Inflammatory macrophage treated with lipopolysaccharide for 4 hours (primary cell): ENCODE results near the gene GOLT1B.

Experiments
- DNase-seq: peaks from one replicate; pipeline ENCODE4 v3.0.0-alpha.2; 2020

GOLT1B gene

GRCh38 chr12:21526053-21526452, 24.5 kb downstream of the GOLT1B start, which contains the start of gene SPX:
Gene SPX (plus strand): TSS chr12:21526296. CDS start chr12:21526473, 177 bp downstream.
- no peak for DNase-seq

GRCh38 chr12:21526721-21527345, 25.2 kb downstream of the GOLT1B start:
- no peak for DNase-seq

- DNase-seq: no peak
These were observed 26.0 kb downstream of the GOLT1B start for GRCh38 chr12:21527451-21528180.

GRCh38 chr12:21528953-21529352, 27.4 kb downstream of the GOLT1B start:
- DNase-seq: no peak

GRCh38 chr12:21529456-21529855, 27.9 kb downstream of the GOLT1B start:
- DNase-seq: no peak

- DNase-seq: no peak
These were observed 36.6 kb downstream of the GOLT1B start for GRCh38 chr12:21538061-21538653.

DNA sequence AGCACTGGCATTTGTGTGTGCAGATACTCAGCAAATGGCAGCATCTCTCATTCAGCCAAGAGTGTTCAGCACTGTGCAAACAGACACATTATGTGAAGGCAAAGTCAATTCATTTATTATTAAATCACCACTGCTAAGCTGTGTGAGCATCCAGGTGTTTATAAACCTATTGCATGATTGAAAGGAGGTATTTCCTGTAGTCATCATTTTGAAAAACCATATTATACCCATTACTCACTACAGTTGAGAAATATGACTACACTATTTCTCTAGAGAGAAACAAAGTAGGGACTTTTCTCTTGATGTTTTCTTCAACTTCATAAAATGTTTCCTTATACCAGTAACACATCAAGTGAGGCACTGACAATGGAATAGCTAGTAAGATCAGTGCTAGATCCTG, 38.2 kb downstream of the GOLT1B start:
- no peak for DNase-seq

DNA sequence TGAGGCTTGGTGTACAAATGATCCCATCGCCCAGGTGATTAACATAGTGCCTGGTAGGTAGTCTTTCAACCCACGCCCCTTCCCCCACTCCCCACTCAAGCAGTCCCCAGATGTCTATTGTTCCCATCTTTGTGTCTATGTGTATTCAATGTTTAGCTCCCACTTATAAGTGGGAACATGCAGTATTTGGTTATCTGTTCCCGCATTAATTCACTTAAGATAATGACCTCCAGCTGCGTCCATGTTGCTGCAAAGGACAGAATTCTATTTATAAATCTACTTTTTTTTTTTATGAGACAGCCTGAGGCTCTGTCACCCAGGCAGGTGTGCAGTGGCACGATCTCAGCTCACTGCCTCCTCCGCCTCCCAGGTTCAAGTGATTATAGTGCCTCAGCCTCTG, 40.2 kb downstream of the GOLT1B start:
- DNase-seq: no peak

- DNase-seq: no peak
These were observed 40.8 kb downstream of the GOLT1B start for GRCh38 chr12:21542403-21542802.

- no peak for DNase-seq
These were observed 41.6 kb downstream of the GOLT1B start for GRCh38 chr12:21543151-21543550.

GRCh38 chr12:21545557-21545956, 44.0 kb downstream of the GOLT1B start:
- DNase-seq: no peak

DNA sequence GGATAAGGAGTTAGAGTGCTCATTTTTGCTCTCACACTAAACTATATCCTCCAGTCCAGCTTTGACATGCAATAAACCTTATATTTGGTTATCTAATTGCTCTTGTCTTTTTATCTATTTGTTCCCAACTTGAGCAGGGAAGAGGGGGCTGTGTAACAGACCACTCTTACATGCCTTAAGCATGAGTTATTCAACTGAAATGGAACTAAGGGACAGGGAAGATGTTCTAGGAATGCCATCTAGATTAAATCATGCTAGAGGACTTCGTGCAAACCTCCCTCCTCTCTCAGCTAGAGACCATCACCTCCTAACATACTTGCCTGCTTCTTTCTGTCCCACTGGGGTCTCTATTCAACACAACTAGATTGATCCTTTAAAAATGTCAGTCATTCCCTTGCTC, 45.1 kb downstream of the GOLT1B start:
- no peak for DNase-seq

DNA sequence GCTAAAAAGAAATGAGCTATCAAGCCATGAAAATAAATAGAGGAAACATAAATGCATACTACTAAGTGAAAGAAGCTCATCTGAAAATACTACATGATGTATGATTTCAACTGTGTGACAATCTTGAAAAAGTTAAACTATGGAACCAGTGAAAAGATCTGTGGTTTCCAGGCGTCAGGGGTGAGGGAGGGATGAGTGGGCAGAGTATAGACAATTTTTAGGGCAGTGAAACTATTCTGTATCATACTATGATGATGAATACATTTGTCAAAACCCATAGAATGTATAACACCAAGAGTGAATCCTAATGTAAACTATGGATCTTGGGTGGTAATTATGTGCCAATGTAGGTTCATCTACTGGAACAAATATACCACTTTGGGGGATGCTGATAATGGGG, 45.8 kb downstream of the GOLT1B start:
- DNase-seq: no peak

DNA sequence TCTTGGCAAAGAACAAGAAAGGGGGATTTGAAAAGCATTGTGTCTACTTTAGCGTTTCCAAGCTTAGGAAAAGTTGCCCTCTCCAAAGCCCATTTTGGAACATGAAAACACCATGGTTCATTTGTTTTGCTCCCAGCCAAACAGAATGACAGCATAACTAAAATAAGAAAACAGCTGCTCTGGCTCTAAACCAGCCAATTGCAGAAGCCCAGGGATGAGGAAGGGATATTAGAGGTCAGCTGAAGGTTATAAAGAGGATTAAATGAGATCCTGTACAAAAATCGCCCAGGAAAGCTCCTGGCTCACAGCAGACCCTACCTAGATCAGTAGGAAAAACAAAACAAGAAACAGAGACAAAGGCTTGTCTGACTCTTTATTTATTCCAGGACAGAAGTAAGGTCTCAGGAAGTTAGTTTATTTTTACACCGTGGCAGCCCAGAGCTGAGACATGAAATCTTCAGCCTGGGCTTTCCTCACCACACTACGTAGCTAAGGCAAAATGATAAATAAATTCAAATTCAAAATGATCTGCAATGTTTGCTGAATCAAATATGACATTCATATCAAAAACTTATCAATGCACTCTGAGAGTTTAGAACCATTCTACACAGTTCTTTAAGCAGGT, 50.4 kb downstream of the GOLT1B start:
- DNase-seq: no peak

DNA sequence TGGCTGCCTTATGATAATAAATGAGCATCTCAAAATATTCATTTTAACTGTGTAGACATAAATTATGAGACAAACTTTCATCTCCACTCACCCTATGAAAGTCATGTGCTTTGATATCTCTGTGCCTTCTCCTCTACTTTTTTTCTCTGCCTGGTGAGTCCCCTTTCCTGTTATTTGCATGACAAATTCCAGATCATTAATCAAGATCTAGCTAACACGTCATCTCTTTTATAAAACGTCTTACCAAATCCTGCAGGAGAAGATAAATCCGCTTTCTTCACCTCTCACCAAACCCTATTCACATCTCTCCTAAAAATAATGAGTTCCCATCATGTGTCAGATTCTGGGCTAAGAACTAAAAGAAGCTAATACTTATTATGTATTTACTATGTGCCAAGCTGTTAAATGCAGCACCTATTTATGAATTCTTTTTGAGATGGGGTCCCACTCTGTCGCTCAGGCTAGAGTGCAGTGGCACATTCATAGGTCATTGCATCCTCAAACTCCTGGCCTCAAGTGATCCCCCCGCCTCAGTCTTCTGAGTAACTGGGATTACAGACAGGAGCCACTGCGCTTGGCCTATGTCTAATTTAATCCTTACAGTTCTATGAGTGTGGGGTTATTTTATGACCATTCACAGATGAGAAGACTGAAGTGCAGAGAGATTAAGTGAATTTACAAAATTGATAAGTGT, 51.2 kb downstream of the GOLT1B start:
- no peak for DNase-seq

- no peak for DNase-seq
These were observed 51.7 kb downstream of the GOLT1B start for GRCh38 chr12:21553329-21553675.

GRCh38 chr12:21558100-21558679, 56.6 kb downstream of the GOLT1B start:
- no peak for DNase-seq

DNA sequence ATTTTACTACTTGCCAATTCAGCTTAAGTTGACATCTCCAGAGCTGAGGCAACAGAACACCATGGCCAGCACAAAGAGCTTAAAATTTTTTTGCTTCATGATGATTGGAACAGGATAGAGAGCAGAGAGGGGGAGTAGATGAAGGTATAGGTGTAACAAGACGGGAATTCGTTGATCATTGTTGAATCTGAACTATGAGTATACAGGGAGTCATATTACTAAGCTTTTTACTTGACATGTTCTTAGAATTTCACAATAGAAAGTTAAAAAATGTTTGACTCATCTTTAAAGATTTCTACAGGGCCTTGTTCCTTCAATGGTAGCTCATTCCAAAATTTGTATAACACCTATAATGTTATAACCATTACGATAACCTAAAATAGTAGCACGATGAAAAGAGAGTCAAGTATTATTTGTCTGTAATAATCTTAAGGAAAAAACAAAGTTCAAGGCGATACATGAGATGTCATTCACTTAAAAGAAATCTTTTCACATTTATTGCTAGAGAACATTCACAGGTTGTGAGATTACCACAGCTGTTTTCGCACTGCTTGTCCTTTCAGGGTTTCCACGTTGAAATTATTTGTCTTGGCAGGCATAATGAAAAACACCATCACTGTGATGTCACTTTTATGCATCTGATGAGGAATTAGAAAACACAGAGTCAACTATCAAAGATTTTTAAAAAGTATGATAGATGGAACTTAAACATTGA, 58.4 kb downstream of the GOLT1B start:
- DNase-seq: no peak

GRCh38 chr12:21561158-21561557, 59.6 kb downstream of the GOLT1B start:
- no peak for DNase-seq

GRCh38 chr12:21562859-21563258, 61.3 kb downstream of the GOLT1B start:
- DNase-seq: no peak

DNA sequence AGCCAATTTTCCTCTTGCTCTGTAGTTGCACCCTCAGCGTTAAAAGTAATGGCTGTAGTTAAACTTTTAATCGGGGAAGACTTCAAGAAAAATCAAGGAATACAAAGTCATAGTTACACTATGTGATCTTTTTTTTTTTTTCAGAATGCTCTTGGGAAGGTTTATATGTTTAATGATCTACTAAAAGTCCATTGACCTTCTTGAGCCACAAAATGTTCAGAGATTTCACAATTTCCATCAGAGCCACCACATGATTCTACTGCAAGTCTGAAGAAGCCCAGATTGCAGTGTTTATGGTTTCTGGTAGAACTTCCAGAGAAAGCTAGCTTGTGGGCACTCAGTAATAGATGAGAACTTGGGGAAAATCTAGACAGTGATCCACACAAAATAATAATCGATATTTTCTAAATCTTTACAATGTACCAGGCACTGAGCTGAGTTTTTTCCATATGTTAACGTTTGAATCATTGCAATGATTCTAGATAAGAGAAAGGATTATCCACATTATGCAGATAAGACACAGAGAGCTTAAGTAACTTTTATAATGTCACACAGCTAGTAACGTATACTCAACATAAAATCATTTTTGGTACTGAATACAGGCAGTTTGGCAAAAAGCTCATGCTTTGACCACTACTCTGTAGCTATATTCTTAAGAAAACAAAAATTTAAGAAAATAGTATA, 64.8 kb downstream of the GOLT1B start:
- DNase-seq: no peak
